Measurements from ENCODE around the gene YIPF2. TPM values are rescaled to one million over a fixed set of nuclear protein-coding genes. Genes with fewer than 3 reads are reported as not detected.

Gene YIPF2
- total and polyA plus RNA-seq, 2 of the 4 experiments (the other 2 are of a cell fraction) = 61.5 to 78.0 TPM

- Histone ChIP-seq H2BK5ac (ENCODE audit: low read depth, low read length, poor library complexity, severe bottlenecking) (no peak overlapping the region), H3K18ac (ENCODE audit: low read depth, low read length) (no peak overlapping the region), H4K5ac (ENCODE audit: low read depth, low read length) (no peak overlapping the region), H3K56ac (ENCODE audit: extremely low read depth, insufficient read depth, low read length) (no peak overlapping the region), H3K23ac (ENCODE audit: low read depth, low read length) (no peak overlapping the region), H3K4me2 (ENCODE audit: low read depth, low read length) (no peak overlapping the region), H3K27me3 (ENCODE audit: control insufficient read depth, insufficient read depth, low read length) (no peaks in the 10 kb centered on the region), H4K20me1 (ENCODE audit: insufficient read depth, low read length) (peaks cover 58% of the 10 kb centered on the region), H3K4me3 (ENCODE audit: insufficient read depth, low read depth, low read length) (no peak overlapping the region), H3K79me1 (ENCODE audit: low read depth in 1 of 2, low read length in 2 of 2) (peaks cover 4 to 60% of the 10 kb centered on the region in 2 experiments; a peak in 3 of 4 replicates), H3K4ac (ENCODE audit: low read depth, low read length) (no peak overlapping the region), H2AK5ac (ENCODE audit: low read depth, low read length) (no peak overlapping the region), H3K9me1 (ENCODE audit: insufficient read depth, low read length) (peaks cover 25% of the 10 kb centered on the region), H2BK20ac (ENCODE audit: low read depth, low read length) (no peak overlapping the region), H3K9ac (ENCODE audit: low read depth, low read length) (no peak overlapping the region), H2BK120ac (ENCODE audit: low read depth, low read length) (no peak overlapping the region), H4K8ac (ENCODE audit: low read depth in 2 of 2, low read length in 2 of 2) (no peak overlapping the region), H3K4me1 (ENCODE audit: control insufficient read depth, insufficient read depth, low read length) (peaks cover 9% of the 10 kb centered on the region), H2AFZ (replicated peaks; ENCODE audit: low read length, poor library complexity) (no peak overlapping the region), H3K27ac (ENCODE audit: insufficient read depth, low read length) (no peak overlapping the region), H2BK15ac (ENCODE audit: low read depth, low read length) (no peak overlapping the region), H3K36me3 (ENCODE audit: control insufficient read depth, insufficient read depth, low read length) (no peaks in the 10 kb centered on the region), H4K91ac (ENCODE audit: insufficient read depth, low read depth, low read length) (no peak overlapping the region), H2AK9ac (replicated peaks; ENCODE audit: low read depth, low read length, poor library complexity) (no peak overlapping the region), H3K9me3 (ENCODE audit: control insufficient read depth, insufficient read depth, low read length) (no peaks in the 10 kb centered on the region), H3K14ac (replicated peaks; ENCODE audit: low read depth, low read length) (no peak overlapping the region)
- BruUV-seq (replicated peaks) = no TSS peak
- POLR2A ChIA-PET (ENCODE audit: unreplicated experiment) = interaction anchor here (0.6 kb wide), 1 partner anchor 29 kb away, joined by 4 read pairs; no protein-coding TSS in a partner anchor
- dilution Hi-C loops (cut with HindIII; ENCODE audit: low sequenced_read_pairs, unreplicated experiment) (no loop called here), intact Hi-C loops (cut with micrococcal nuclease) (no loop called here), in situ Hi-C loops (cut with MboI; ENCODE audit: low sequenced_read_pairs) (no loop called here)
- DNase-seq (no peak), ATAC-seq (ENCODE audit: low read depth) (no peak)
- TF ChIP-seq MXI1 (IDR thresholded peaks at IDR 0.05; ENCODE audit: borderline replicate concordance, low read depth, low read length) (no peak), RFX5 (IDR thresholded peaks at IDR 0.05; ENCODE audit: low read depth, low read length) (no peak), CEBPB (IDR thresholded peaks at IDR 0.05; ENCODE audit: low read depth, low read length) (no peak), SMC3 (IDR thresholded peaks at IDR 0.05; ENCODE audit: low read depth, low read length) (no peak), NFE2L2 (IDR thresholded peaks at IDR 0.05; ENCODE audit: low read depth, low read length) (no peak), CHD1 (IDR thresholded peaks at IDR 0.05; ENCODE audit: low read depth, low read length) (no peak), MAFK (IDR thresholded peaks at IDR 0.05; ENCODE audit: low read depth, low read length) (no peak), POLR2A (IDR thresholded peaks at IDR 0.05; ENCODE audit: low read depth, low read length) (no peak), BHLHE40 (IDR thresholded peaks at IDR 0.05; ENCODE audit: low read depth, low read length) (no peak), RCOR1 (IDR thresholded peaks at IDR 0.05; ENCODE audit: insufficient replicate concordance, low read length) (no peak), MAZ (IDR thresholded peaks at IDR 0.05; ENCODE audit: borderline replicate concordance, low read depth, low read length) (no peak), ELK1 (IDR thresholded peaks at IDR 0.05; ENCODE audit: borderline replicate concordance, low read depth, low read length) (no peak), RAD21 (IDR thresholded peaks at IDR 0.05; ENCODE audit: low read length) (no peak)
- TF ChIP-seq, protein P1, sequence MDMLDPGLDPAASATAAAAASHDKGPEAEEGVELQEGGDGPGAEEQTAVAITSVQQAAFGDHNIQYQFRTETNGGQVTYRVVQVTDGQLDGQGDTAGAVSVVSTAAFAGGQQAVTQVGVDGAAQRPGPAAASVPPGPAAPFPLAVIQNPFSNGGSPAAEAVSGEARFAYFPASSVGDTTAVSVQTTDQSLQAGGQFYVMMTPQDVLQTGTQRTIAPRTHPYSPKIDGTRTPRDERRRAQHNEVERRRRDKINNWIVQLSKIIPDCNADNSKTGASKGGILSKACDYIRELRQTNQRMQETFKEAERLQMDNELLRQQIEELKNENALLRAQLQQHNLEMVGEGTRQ (IDR thresholded peaks at IDR 0.05; ENCODE audit: low read depth, low read length) = no peak
- TF ChIP-seq, protein P2, sequence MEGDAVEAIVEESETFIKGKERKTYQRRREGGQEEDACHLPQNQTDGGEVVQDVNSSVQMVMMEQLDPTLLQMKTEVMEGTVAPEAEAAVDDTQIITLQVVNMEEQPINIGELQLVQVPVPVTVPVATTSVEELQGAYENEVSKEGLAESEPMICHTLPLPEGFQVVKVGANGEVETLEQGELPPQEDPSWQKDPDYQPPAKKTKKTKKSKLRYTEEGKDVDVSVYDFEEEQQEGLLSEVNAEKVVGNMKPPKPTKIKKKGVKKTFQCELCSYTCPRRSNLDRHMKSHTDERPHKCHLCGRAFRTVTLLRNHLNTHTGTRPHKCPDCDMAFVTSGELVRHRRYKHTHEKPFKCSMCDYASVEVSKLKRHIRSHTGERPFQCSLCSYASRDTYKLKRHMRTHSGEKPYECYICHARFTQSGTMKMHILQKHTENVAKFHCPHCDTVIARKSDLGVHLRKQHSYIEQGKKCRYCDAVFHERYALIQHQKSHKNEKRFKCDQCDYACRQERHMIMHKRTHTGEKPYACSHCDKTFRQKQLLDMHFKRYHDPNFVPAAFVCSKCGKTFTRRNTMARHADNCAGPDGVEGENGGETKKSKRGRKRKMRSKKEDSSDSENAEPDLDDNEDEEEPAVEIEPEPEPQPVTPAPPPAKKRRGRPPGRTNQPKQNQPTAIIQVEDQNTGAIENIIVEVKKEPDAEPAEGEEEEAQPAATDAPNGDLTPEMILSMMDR (conservative IDR thresholded peaks at IDR 0.05; ENCODE audit: low read depth, low read length) = no peak
- no CpG with 5 or more reads among the region's 4 CpGs for WGBS, 2 experiments (ENCODE audit: extremely low coverage in 2 of 2, insufficient read length in 1 of 2)
- CTCF ChIA-PET = no interaction called here
These were observed 35.4 kb upstream of the YIPF2 start for GRCh38 chr19:10963865-10964264.
